Fibroblast of lung (primary cell): Measurements from ENCODE around the gene FAAP100. TPM values are rescaled to one million over a fixed set of nuclear protein-coding genes. Genes with fewer than 3 reads are reported as not detected.
A peak's percentile ranks its signal among the peaks of the same experiment; 100 is the strongest.

Experiments used
- DNase-seq, 2 donors: peaks; one replicate each; pipeline versions ENCODE4 v3.0.0 to v3.0.0-alpha.2; 2010; ENCODE audit warnings: low read depth in 2 of 2
- H2AFZ ChIP-seq: 2 replicates; pipeline ENCODE4 v1.5.1; 2012; ENCODE audit warnings: low read length, control low read depth, inconsistent platforms
- H3K27ac ChIP-seq: 2 replicates; pipeline ENCODE4 v1.5.1; 2011; ENCODE audit warnings: low read length, control low read depth; ENCODE audit not compliant: insufficient read depth
- H3K27me3 ChIP-seq: 2 replicates; pipeline ENCODE4 v1.5.1; 2011; ENCODE audit warnings: mild to moderate bottlenecking, low read length; ENCODE audit not compliant: control insufficient read depth, insufficient read depth
- H3K36me3 ChIP-seq: 2 replicates; pipeline ENCODE4 v1.5.1; 2011; ENCODE audit warnings: low read length; ENCODE audit not compliant: control insufficient read depth, insufficient read depth
- H3K4me1 ChIP-seq: 2 replicates; pipeline ENCODE4 v1.5.1; 2011; ENCODE audit warnings: low read length; ENCODE audit not compliant: control insufficient read depth, insufficient read depth; ENCODE audit errors: extremely low read depth
- H3K4me2 ChIP-seq: 2 replicates; pipeline ENCODE4 v1.5.1; 2011; ENCODE audit warnings: low read length, control low read depth; ENCODE audit not compliant: insufficient read depth; ENCODE audit errors: extremely low read depth
- H3K4me3 ChIP-seq, 4 experiments: fragments of 200-600 bp in 1 of 4; sonication (generic) in 1 of 4; replicated peaks in 1 of 4; 2 replicates each; pipeline ENCODE4 v1.5.1; 2011 to 2016; ENCODE audit warnings: low read length in 4 of 4, low read depth in 3 of 4, mild to moderate bottlenecking in 3 of 4, control low read depth in 2 of 4, inconsistent platforms in 1 of 4, mixed read lengths in 1 of 4; ENCODE audit not compliant: insufficient read depth in 1 of 4; ENCODE audit errors: control extremely low read depth in 1 of 4
- H3K79me2 ChIP-seq: 2 replicates; pipeline ENCODE4 v1.5.1; 2012; ENCODE audit warnings: mild to moderate bottlenecking, low read length, inconsistent platforms; ENCODE audit not compliant: control insufficient read depth, insufficient read depth
- H3K9ac ChIP-seq: 2 replicates; pipeline ENCODE4 v1.5.1; 2011; ENCODE audit warnings: mild to moderate bottlenecking, low read length, control low read depth; ENCODE audit not compliant: insufficient read depth
- H3K9me3 ChIP-seq: 2 replicates; pipeline ENCODE4 v1.5.1; 2012; ENCODE audit warnings: low read depth, low read length; ENCODE audit not compliant: control insufficient read depth, insufficient read depth
- H4K20me1 ChIP-seq: 2 replicates; pipeline ENCODE4 v1.5.1; 2011; ENCODE audit warnings: low read length; ENCODE audit not compliant: control insufficient read depth, insufficient read depth; ENCODE audit errors: extremely low read depth
- EZH2 ChIP-seq: IDR thresholded peaks from 2 replicates; pipeline ENCODE4 v1.5.1; 2012; ENCODE audit warnings: low read length, control low read depth, mild to moderate bottlenecking; ENCODE audit errors: missing control alignments
- polyA plus RNA-seq, 2 donors: library from polyadenylated mRNA; depleted of rRNA in 1 of 2; stranded (reverse) in 1 of 2; unstranded in 1 of 2; fragments of >200 nt; gene quantifications; 2 replicates each; pipeline ENCODE4 v1.2.1, GENCODE V29; 2011 to 2012; ENCODE audit warnings: missing spikeins in 1 of 2
- total RNA-seq: library from RNA; depleted of rRNA; stranded (reverse); fragments of >200 nt; gene quantifications from 2 replicates; pipeline ENCODE4 v1.2.1, GENCODE V29; 2014
- TF ChIP-seq, protein P1 (sequence below), 2 donors: IDR thresholded peaks in 1 of 2; conservative IDR thresholded peaks in 1 of 2; 1 replicate in 1 of 2; 2 replicates in 1 of 2; pipeline ENCODE4 v1.5.1; 2011 to 2012; ENCODE audit warnings: low read length in 2 of 2, control low read depth in 1 of 2, inconsistent platforms in 1 of 2, low read depth in 1 of 2, mild to moderate bottlenecking in 1 of 2

The FAAP100 gene
- total and polyA plus RNA-seq, 2 donors (not counting 1 experiment from before 2014, with no cell fraction given), result 6.7 to 10.4 TPM

DNA sequence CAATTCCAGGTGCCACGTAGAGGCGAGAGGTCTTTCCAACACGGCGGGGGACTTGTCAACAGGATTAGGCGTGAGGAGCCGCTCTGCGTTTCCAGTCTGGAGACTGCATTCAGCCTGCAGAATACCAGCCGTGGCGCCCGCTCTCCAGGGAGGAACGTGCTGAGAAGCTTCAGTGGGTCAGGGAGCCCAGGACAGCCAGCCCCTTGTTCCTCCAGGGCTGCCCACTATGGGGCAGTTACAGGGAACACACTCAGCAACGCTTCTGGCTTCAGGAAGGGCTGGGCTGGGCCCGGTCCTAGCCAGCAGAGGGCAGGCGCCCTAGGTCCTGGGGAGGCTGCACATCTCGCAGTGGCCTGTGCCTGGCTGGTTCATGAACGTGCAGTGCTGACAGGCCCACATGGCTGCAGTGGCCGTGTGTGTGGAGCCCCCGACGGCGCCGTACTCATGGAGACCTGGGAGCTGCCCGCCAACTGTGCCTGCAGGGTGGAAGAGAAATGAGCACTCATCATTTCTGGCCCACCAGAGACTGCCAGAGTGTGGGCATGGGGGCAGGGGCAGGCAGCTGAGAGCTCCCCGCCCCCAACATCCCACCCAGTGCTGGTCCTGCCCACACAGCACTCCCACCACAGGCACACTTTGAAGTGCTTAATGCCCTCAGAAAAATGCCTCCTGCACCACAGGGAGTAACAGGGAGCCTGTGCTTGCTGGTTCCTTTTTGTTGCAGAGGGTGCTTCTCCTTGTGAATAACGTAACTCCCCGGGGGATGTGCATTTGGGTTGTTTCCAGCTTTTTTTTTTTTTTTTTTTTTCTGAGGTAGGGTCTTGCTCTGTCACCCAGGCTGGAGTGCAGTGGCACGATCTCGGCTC is 7.0 kb upstream of the FAAP100 start:
- H3K79me2 ChIP-seq, result no peaks in the 10 kb centered on the region
- no peaks in the 10 kb centered on the region for H3K27me3 ChIP-seq
- TF ChIP-seq, protein P1, sequence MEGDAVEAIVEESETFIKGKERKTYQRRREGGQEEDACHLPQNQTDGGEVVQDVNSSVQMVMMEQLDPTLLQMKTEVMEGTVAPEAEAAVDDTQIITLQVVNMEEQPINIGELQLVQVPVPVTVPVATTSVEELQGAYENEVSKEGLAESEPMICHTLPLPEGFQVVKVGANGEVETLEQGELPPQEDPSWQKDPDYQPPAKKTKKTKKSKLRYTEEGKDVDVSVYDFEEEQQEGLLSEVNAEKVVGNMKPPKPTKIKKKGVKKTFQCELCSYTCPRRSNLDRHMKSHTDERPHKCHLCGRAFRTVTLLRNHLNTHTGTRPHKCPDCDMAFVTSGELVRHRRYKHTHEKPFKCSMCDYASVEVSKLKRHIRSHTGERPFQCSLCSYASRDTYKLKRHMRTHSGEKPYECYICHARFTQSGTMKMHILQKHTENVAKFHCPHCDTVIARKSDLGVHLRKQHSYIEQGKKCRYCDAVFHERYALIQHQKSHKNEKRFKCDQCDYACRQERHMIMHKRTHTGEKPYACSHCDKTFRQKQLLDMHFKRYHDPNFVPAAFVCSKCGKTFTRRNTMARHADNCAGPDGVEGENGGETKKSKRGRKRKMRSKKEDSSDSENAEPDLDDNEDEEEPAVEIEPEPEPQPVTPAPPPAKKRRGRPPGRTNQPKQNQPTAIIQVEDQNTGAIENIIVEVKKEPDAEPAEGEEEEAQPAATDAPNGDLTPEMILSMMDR (conservative IDR thresholded peaks at IDR 0.05 in 1 of 2, IDR thresholded peaks at IDR 0.05 in 1 of 2; ENCODE audit: low read depth in 1 of 2, low read length in 2 of 2), result peak; percentile 10 to 19
- no peak for TF ChIP-seq EZH2
- no peak overlapping the region for H3K9ac ChIP-seq
- peaks cover 22% of the 10 kb centered on the region for H3K4me1 ChIP-seq
- no peak for DNase-seq
- H3K27ac ChIP-seq, result no peak overlapping the region
- peaks cover 25% of the 10 kb centered on the region for H3K36me3 ChIP-seq
- H3K4me2 ChIP-seq, result no peak overlapping the region
- H4K20me1 ChIP-seq, result no peaks in the 10 kb centered on the region
- H2AFZ ChIP-seq, result no peak overlapping the region
- no peaks in the 10 kb centered on the region for H3K9me3 ChIP-seq
- no peak overlapping the region for H3K4me3 ChIP-seq

DNA sequence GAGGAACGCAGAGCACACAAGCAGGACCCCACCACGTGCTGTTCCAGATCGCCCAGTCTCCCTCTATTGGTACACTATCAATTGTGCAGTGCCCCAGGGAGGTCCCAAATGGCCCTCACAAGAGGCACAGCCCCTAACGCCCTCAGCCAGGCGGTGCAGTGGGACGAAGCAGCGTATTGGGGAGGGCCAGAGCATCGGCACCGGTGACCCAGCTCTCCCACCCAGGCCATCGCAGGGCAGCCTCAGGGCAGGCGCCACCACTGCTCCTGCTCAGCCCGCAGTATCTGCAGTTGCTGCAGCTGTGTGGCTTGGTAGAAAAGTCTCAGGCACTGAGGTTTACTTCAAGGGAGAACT is 5.9 kb upstream of the FAAP100 start:
- Histone ChIP-seq H3K79me2 (no peaks in the 10 kb centered on the region), H4K20me1 (no peaks in the 10 kb centered on the region), H3K4me3 (no peak overlapping the region), H3K4me1 (peaks cover 28% of the 10 kb centered on the region), H3K9me3 (no peaks in the 10 kb centered on the region), H3K4me2 (no peak overlapping the region), H3K27me3 (no peaks in the 10 kb centered on the region), H3K9ac (no peak overlapping the region), H3K36me3 (peaks cover 25% of the 10 kb centered on the region), H2AFZ (no peak overlapping the region), H3K27ac (no peak overlapping the region)
- TF ChIP-seq, protein P1 (conservative IDR thresholded peaks at IDR 0.05 in 1 of 2, IDR thresholded peaks at IDR 0.05 in 1 of 2; ENCODE audit: low read depth in 1 of 2, low read length in 2 of 2), result no peak
- TF ChIP-seq EZH2, result no peak
- no peak for DNase-seq

DNA sequence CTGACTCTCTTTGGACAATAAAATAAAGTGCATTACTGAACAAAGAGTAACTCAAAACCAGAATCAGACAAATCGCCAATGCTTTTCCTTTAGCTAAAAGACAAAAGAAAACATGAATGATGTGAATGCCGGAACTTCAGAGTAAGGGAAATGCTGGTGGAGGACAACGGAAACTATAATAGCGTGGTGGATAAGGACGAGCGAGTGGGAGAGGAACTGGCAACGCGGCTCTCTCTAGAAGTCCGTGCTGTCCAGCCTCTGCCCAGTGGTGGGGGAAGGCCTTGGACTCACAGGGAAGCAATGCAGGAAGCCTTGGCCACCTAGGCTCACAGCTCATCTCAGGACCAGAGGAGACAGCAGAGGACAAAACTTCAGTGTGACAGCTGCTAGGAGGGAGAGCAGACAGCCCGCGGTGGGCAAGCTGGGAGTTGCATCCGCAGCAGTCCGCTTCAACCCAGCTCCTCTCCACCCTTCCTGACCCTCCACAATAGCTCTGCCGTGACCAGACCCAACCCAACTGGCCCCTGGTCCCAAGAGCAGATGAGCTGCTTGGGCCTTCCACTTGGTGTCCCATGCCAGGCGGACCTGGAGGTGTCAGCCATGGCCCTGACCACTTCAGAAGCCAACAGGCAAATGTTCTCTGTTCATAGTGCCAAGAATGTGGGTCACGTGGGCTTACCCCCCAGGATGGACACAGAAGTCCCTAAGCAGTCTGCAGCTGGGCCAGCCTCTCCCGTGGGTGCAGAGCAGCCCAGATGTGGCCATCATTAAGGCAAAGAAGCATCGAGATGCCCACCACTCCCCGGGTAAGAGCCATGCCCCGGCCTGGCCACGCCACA is 5.3 kb upstream of the FAAP100 start:
- H3K4me1 ChIP-seq, result peaks cover 28% of the 10 kb centered on the region
- no peak for DNase-seq
- no peak for TF ChIP-seq EZH2
- TF ChIP-seq, protein P1 (conservative IDR thresholded peaks at IDR 0.05 in 1 of 2, IDR thresholded peaks at IDR 0.05 in 1 of 2; ENCODE audit: low read depth in 1 of 2, low read length in 2 of 2), result no peak
- no peak overlapping the region for H3K4me2 ChIP-seq
- H3K9me3 ChIP-seq, result no peaks in the 10 kb centered on the region
- no peaks in the 10 kb centered on the region for H3K79me2 ChIP-seq
- H3K27ac ChIP-seq, result no peak overlapping the region
- H3K9ac ChIP-seq, result no peak overlapping the region
- no peak overlapping the region for H2AFZ ChIP-seq
- no peaks in the 10 kb centered on the region for H3K27me3 ChIP-seq
- peaks cover 24% of the 10 kb centered on the region for H3K36me3 ChIP-seq
- no peak overlapping the region for H3K4me3 ChIP-seq
- no peaks in the 10 kb centered on the region for H4K20me1 ChIP-seq
